ENCODE data around the gene SUGP2. TPM values are rescaled to one million over a fixed set of nuclear protein-coding genes. Genes with fewer than 3 reads are reported as not detected.
"Not testable (repeated sequence)": the region's sequence is repeated elsewhere in the genome, so short reads cannot be mapped to it uniquely, and the experiment has no call there.

The SUGP2 gene
- total RNA-seq, 2 experiments from 2014 or later: 150 to 155 TPM

- no peak overlapping the region for H3K4me3 Mint-ChIP-seq
Observed at GRCh38 chr19:18964121-18964520, 69.2 kb downstream of the SUGP2 start.

GRCh38 chr19:18961767-18962620 lies 71.3 kb downstream of the SUGP2 start:
- peaks cover 17% of the 10 kb centered on the region for H3K27me3 Mint-ChIP-seq
- no peaks in the 10 kb centered on the region for H3K9me3 Mint-ChIP-seq
- peak; percentile 36 for DNase-seq
- POLR2A ChIA-PET: no interaction called here
- H3K4me1 Mint-ChIP-seq: peaks cover 6% of the 10 kb centered on the region
- ATAC-seq (ENCODE audit: low read depth): peak; percentile 93
- no peaks in the 10 kb centered on the region for H3K36me3 Mint-ChIP-seq
- peak overlapping the region; percentile 15 for H3K4me3 Mint-ChIP-seq
- peak overlapping the region; percentile 9 for H3K27ac Mint-ChIP-seq

More at GRCh38 chr19:18964121-18964520, 69.2 kb downstream of the SUGP2 start:
- Mint-ChIP-seq H3K27me3 (peaks cover 17% of the 10 kb centered on the region), H3K36me3 (no peaks in the 10 kb centered on the region), H3K9me3 (peaks cover 2% of the 10 kb centered on the region), H3K27ac (no peak overlapping the region), H3K4me1 (peaks cover 6% of the 10 kb centered on the region)
- ATAC-seq (ENCODE audit: low read depth) (no peak), DNase-seq (no peak)
- POLR2A ChIA-PET: no interaction called here

- no peak overlapping the region for H3K4me3 Mint-ChIP-seq
- no peaks in the 10 kb centered on the region for H3K9me3 Mint-ChIP-seq
- POLR2A ChIA-PET: interaction anchor here (0.6 kb wide), 1 partner anchor 1281 kb away, joined by 3 read pairs; no protein-coding TSS in a partner anchor
Observed at GRCh38 chr19:18960370-18960769, 72.9 kb downstream of the SUGP2 start.

GRCh38 chr19:18955042-18955441 lies 78.3 kb downstream of the SUGP2 start:
- Mint-ChIP-seq H3K4me1 (no peaks in the 10 kb centered on the region), H3K9me3 (peaks cover 6% of the 10 kb centered on the region), H3K27ac (no peak overlapping the region), H3K27me3 (peaks cover 4% of the 10 kb centered on the region), H3K4me3 (no peak overlapping the region), H3K36me3 (no peaks in the 10 kb centered on the region)
- no peak for DNase-seq
- no peak for ATAC-seq (ENCODE audit: low read depth)
- POLR2A ChIA-PET: no interaction called here

More at GRCh38 chr19:18960370-18960769, 72.9 kb downstream of the SUGP2 start:
- DNase-seq: no peak
- H3K27ac Mint-ChIP-seq: no peak overlapping the region
- ATAC-seq (ENCODE audit: low read depth): no peak
- H3K4me1 Mint-ChIP-seq: peaks cover 6% of the 10 kb centered on the region
- peaks cover 16% of the 10 kb centered on the region for H3K27me3 Mint-ChIP-seq
- H3K36me3 Mint-ChIP-seq: no peaks in the 10 kb centered on the region

- no peak overlapping the region for H3K4me3 Mint-ChIP-seq
- peaks cover 6% of the 10 kb centered on the region for H3K9me3 Mint-ChIP-seq
- peaks cover 6% of the 10 kb centered on the region for H3K27me3 Mint-ChIP-seq
- DNase-seq (no peak), ATAC-seq (ENCODE audit: low read depth) (no peak)
- H3K36me3 Mint-ChIP-seq: no peaks in the 10 kb centered on the region
- H3K4me1 Mint-ChIP-seq: no peaks in the 10 kb centered on the region
- POLR2A ChIA-PET: no interaction called here
- H3K27ac Mint-ChIP-seq: no peak overlapping the region
Observed at GRCh38 chr19:18954094-18954493, 79.2 kb downstream of the SUGP2 start.

- POLR2A ChIA-PET, H3K27ac Mint-ChIP-seq: not testable (repeated sequence)
Observed at GRCh38 chr19:18952364-18953003, 80.8 kb downstream of the SUGP2 start.

GRCh38 chr19:18951721-18952281 lies 81.5 kb downstream of the SUGP2 start:
- H3K9me3 Mint-ChIP-seq: peaks cover 6% of the 10 kb centered on the region
- no peaks in the 10 kb centered on the region for H3K4me1 Mint-ChIP-seq
- H3K27ac Mint-ChIP-seq: no peak overlapping the region
- H3K27me3 Mint-ChIP-seq: peaks cover 6% of the 10 kb centered on the region
- no peaks in the 10 kb centered on the region for H3K36me3 Mint-ChIP-seq
- H3K4me3 Mint-ChIP-seq: no peak overlapping the region
- ATAC-seq (ENCODE audit: low read depth) (no peak), DNase-seq (no peak)
- POLR2A ChIA-PET: no interaction called here

More at GRCh38 chr19:18952364-18953003, 80.8 kb downstream of the SUGP2 start:
- not testable (repeated sequence) for ATAC-seq (ENCODE audit: low read depth); DNase-seq; H3K4me3 Mint-ChIP-seq; H3K4me1 Mint-ChIP-seq; H3K36me3 Mint-ChIP-seq; H3K9me3 Mint-ChIP-seq; H3K27me3 Mint-ChIP-seq

GRCh38 chr19:18949858-18950257 lies 83.5 kb downstream of the SUGP2 start:
- DNase-seq: no peak

GRCh38 chr19:18948976-18949356 lies 84.4 kb downstream of the SUGP2 start:
- Mint-ChIP-seq H3K4me1 (no peaks in the 10 kb centered on the region), H3K36me3 (no peaks in the 10 kb centered on the region), H3K4me3 (no peak overlapping the region), H3K27ac (no peak overlapping the region), H3K27me3 (peaks cover 12% of the 10 kb centered on the region), H3K9me3 (no peaks in the 10 kb centered on the region)
- POLR2A ChIA-PET: no interaction called here
- ATAC-seq (ENCODE audit: low read depth) (no peak), DNase-seq (no peak)

More at GRCh38 chr19:18949858-18950257, 83.5 kb downstream of the SUGP2 start:
- H3K27me3 Mint-ChIP-seq: peaks cover 10% of the 10 kb centered on the region
- no peaks in the 10 kb centered on the region for H3K4me1 Mint-ChIP-seq
- POLR2A ChIA-PET: interaction anchor here (0.7 kb wide), 1 partner anchor 332 kb away, joined by 3 read pairs; no protein-coding TSS in a partner anchor
- H3K4me3 Mint-ChIP-seq: no peak overlapping the region
- no peak overlapping the region for H3K27ac Mint-ChIP-seq
- ATAC-seq (ENCODE audit: low read depth): no peak
- peaks cover 2% of the 10 kb centered on the region for H3K9me3 Mint-ChIP-seq
- no peaks in the 10 kb centered on the region for H3K36me3 Mint-ChIP-seq

- H3K27ac Mint-ChIP-seq: no peak overlapping the region
- POLR2A ChIA-PET: interaction anchor here (0.5 kb wide), 1 partner anchor 24 kb away, joined by 4 read pairs; no protein-coding TSS in a partner anchor
- no peak for ATAC-seq (ENCODE audit: low read depth)
- no peak for DNase-seq
- peaks cover 13% of the 10 kb centered on the region for H3K27me3 Mint-ChIP-seq
- H3K9me3 Mint-ChIP-seq: no peaks in the 10 kb centered on the region
- H3K36me3 Mint-ChIP-seq: no peaks in the 10 kb centered on the region
- no peak overlapping the region for H3K4me3 Mint-ChIP-seq
- no peaks in the 10 kb centered on the region for H3K4me1 Mint-ChIP-seq
Observed at GRCh38 chr19:18948075-18948975, 85.0 kb downstream of the SUGP2 start.

- POLR2A ChIA-PET: no interaction called here
- no peaks in the 10 kb centered on the region for H3K36me3 Mint-ChIP-seq
- no peaks in the 10 kb centered on the region for H3K4me1 Mint-ChIP-seq
- no peak overlapping the region for H3K27ac Mint-ChIP-seq
- H3K27me3 Mint-ChIP-seq: peaks cover 26% of the 10 kb centered on the region
- DNase-seq (no peak), ATAC-seq (ENCODE audit: low read depth) (no peak)
- no peak overlapping the region for H3K4me3 Mint-ChIP-seq
- no peaks in the 10 kb centered on the region for H3K9me3 Mint-ChIP-seq
Observed at GRCh38 chr19:18946918-18947317, 86.4 kb downstream of the SUGP2 start.

GRCh38 chr19:18946335-18946734 lies 87.0 kb downstream of the SUGP2 start:
- no peak overlapping the region for H3K27ac Mint-ChIP-seq
- H3K36me3 Mint-ChIP-seq: no peaks in the 10 kb centered on the region
- DNase-seq (no peak), ATAC-seq (ENCODE audit: low read depth) (no peak)
- H3K9me3 Mint-ChIP-seq: no peaks in the 10 kb centered on the region
- peaks cover 32% of the 10 kb centered on the region for H3K27me3 Mint-ChIP-seq
- H3K4me1 Mint-ChIP-seq: no peaks in the 10 kb centered on the region
- POLR2A ChIA-PET: interaction anchor here (0.5 kb wide), 1 partner anchor 131 kb away, joined by 3 read pairs; no protein-coding TSS in a partner anchor
- no peak overlapping the region for H3K4me3 Mint-ChIP-seq

GRCh38 chr19:18945297-18945696 lies 88.0 kb downstream of the SUGP2 start:
- no peak for ATAC-seq (ENCODE audit: low read depth)
- peaks cover 3% of the 10 kb centered on the region for H3K4me1 Mint-ChIP-seq
- no peak overlapping the region for H3K4me3 Mint-ChIP-seq
- no peaks in the 10 kb centered on the region for H3K36me3 Mint-ChIP-seq
- H3K27ac Mint-ChIP-seq: no peak overlapping the region
- peaks cover 37% of the 10 kb centered on the region for H3K27me3 Mint-ChIP-seq
- no peaks in the 10 kb centered on the region for H3K9me3 Mint-ChIP-seq
- POLR2A ChIA-PET: no interaction called here
- no peak for DNase-seq
